Lung (tissue), 12 donors: ENCODE measurements around the gene OR2B6. TPM values are rescaled to one million over a fixed set of nuclear protein-coding genes. Genes with fewer than 3 reads are reported as not detected.

Experiments used
- ATAC-seq: fragments of 200-7000 bp; cut with Tn5 transposase; one replicate; pipeline ENCODE4 v1.9.1; 2020; ENCODE audit warnings: moderate number of reproducible peaks; ENCODE audit not compliant: insufficient read depth, low FRiP score
- DNase-seq, 3 donors: peaks; one replicate each; pipeline ENCODE4 v3.0.0-alpha.2; 2013 to 2017
- H3K27ac ChIP-seq, 2 donors: one replicate each; pipeline ENCODE4 v1.5.1; 2013; ENCODE audit warnings: mild to moderate bottlenecking in 2 of 2, moderate library complexity in 2 of 2, control low read depth in 1 of 2, inconsistent platforms in 1 of 2, low read depth in 1 of 2, low read length in 1 of 2
- H3K27me3 ChIP-seq, 3 donors: one replicate each; pipeline ENCODE4 v1.5.1; 2013; ENCODE audit warnings: low read length in 2 of 3; ENCODE audit not compliant: control insufficient read depth in 3 of 3, insufficient read depth in 3 of 3
- H3K36me3 ChIP-seq, 4 donors: one replicate each; pipeline ENCODE4 v1.5.1; 2013; ENCODE audit warnings: low read length in 4 of 4, mild to moderate bottlenecking in 1 of 4, moderate library complexity in 1 of 4; ENCODE audit not compliant: control insufficient read depth in 4 of 4, insufficient read depth in 4 of 4
- H3K4me1 ChIP-seq, 5 donors: one replicate each; pipeline ENCODE4 v1.5.1; 2013; ENCODE audit warnings: low read length in 5 of 5, mild to moderate bottlenecking in 2 of 5, moderate library complexity in 1 of 5; ENCODE audit not compliant: control insufficient read depth in 5 of 5, insufficient read depth in 5 of 5
- H3K4me3 ChIP-seq: one replicate; pipeline ENCODE4 v1.5.1; 2013; ENCODE audit warnings: mild to moderate bottlenecking, control low read depth, moderate library complexity
- H3K9ac ChIP-seq, 2 donors: one replicate each; pipeline ENCODE4 v1.5.1; 2013; ENCODE audit warnings: low read length in 2 of 2, control low read depth in 1 of 2; ENCODE audit not compliant: insufficient read depth in 1 of 2
- H3K9me3 ChIP-seq, 4 donors: one replicate each; pipeline ENCODE4 v1.5.1; 2013; ENCODE audit warnings: low read length in 3 of 4, mild to moderate bottlenecking in 1 of 4, moderate library complexity in 1 of 4; ENCODE audit not compliant: control insufficient read depth in 4 of 4, insufficient read depth in 3 of 4
- WGBS, 2 donors: extraction: QIAGEN DNeasy Blood & Tissue Kit; methylation state at CpG; one replicate each; pipeline ENCODE4 v1.1.7; 2013; 5-methylcytosine and 5-hydroxymethylcytosine counted together
- polyA plus RNA-seq, 2 donors: library from polyadenylated mRNA; stranded (reverse); fragments of 200-250 nt; gene quantifications; one replicate each; pipeline ENCODE4 v1.2.1, GENCODE V29; 2013
- total RNA-seq, 2 donors: library from RNA; depleted of rRNA in 1 of 2; stranded (reverse); fragments of >200 nt in 1 of 2; gene quantifications; one replicate each; pipeline ENCODE4 v1.2.1, GENCODE V29; 2014 to 2021
- TF ChIP-seq, protein P1 (sequence below): IDR thresholded peaks from 2 replicates; pipeline ENCODE4 v1.5.1; 2012; ENCODE audit warnings: mild to moderate bottlenecking; ENCODE audit errors: control extremely low read depth, extremely low read depth
- donor health status: control.
- donor health status: control.
- donor health status: Bipolar disorder and iron deficiency.
- donor health status: healthy.
- donor health status: DM: yes; HTN: yes; CAD: no.

Gene OR2B6
- total and polyA plus RNA-seq, 4 donors: not detected

- ATAC-seq (no peak), DNase-seq (no peak)
- H3K4me3 ChIP-seq: no peak overlapping the region
- TF ChIP-seq, protein P1, sequence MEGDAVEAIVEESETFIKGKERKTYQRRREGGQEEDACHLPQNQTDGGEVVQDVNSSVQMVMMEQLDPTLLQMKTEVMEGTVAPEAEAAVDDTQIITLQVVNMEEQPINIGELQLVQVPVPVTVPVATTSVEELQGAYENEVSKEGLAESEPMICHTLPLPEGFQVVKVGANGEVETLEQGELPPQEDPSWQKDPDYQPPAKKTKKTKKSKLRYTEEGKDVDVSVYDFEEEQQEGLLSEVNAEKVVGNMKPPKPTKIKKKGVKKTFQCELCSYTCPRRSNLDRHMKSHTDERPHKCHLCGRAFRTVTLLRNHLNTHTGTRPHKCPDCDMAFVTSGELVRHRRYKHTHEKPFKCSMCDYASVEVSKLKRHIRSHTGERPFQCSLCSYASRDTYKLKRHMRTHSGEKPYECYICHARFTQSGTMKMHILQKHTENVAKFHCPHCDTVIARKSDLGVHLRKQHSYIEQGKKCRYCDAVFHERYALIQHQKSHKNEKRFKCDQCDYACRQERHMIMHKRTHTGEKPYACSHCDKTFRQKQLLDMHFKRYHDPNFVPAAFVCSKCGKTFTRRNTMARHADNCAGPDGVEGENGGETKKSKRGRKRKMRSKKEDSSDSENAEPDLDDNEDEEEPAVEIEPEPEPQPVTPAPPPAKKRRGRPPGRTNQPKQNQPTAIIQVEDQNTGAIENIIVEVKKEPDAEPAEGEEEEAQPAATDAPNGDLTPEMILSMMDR: no peak
- H3K4me1 ChIP-seq: no peaks in the 10 kb centered on the region
- H3K36me3 ChIP-seq: no peaks in the 10 kb centered on the region
- no peak overlapping the region for H3K27ac ChIP-seq
- peaks cover 0 to under 1% (median 0%) of the 10 kb centered on the region in 4 donors for H3K9me3 ChIP-seq
- peaks cover 0 to 6% (median 0%) of the 10 kb centered on the region in 3 donors for H3K27me3 ChIP-seq
- WGBS, 2 donors: 86 to 91% methylated on average over 4 of the region's 4 CpGs
- no peak overlapping the region for H3K9ac ChIP-seq
Observed at GRCh38 chr6:27972750-27973149, 15.7 kb downstream of the OR2B6 start.

- 65 to 70% methylated on average over 8 of the region's 8 CpGs for WGBS, 2 donors
- DNase-seq: no peak
- TF ChIP-seq, protein P1: no peak
- ATAC-seq: no peak
- H3K9me3 ChIP-seq: no peaks in the 10 kb centered on the region
- no peaks in the 10 kb centered on the region for H3K36me3 ChIP-seq
- H3K4me3 ChIP-seq: no peak overlapping the region
- H3K4me1 ChIP-seq: no peaks in the 10 kb centered on the region
- no peak overlapping the region for H3K9ac ChIP-seq
- peaks cover 0 to 6% (median 0%) of the 10 kb centered on the region in 3 donors for H3K27me3 ChIP-seq
- H3K27ac ChIP-seq: no peak overlapping the region
Observed at GRCh38 chr6:27977387-27977786, 20.3 kb downstream of the OR2B6 start.

GRCh38 chr6:27978705-27979104, 21.7 kb downstream of the OR2B6 start:
- Histone ChIP-seq H3K36me3 (no peaks in the 10 kb centered on the region), H3K4me3 (no peak overlapping the region), H3K27me3 (peaks cover 0 to 6% (median 0%) of the 10 kb centered on the region in 3 donors), H3K9ac (no peak overlapping the region), H3K4me1 (no peaks in the 10 kb centered on the region), H3K9me3 (no peaks in the 10 kb centered on the region), H3K27ac (no peak overlapping the region)
- no peak for ATAC-seq
- DNase-seq: no peak
- TF ChIP-seq, protein P1: no peak

- H3K4me3 ChIP-seq: no peak overlapping the region
- H3K9me3 ChIP-seq: no peaks in the 10 kb centered on the region
- 36 to 46% methylated on average over 1 of the region's 1 CpG for WGBS, 2 donors
- H3K4me1 ChIP-seq: no peaks in the 10 kb centered on the region
- H3K27ac ChIP-seq: no peak overlapping the region
- no peak overlapping the region for H3K9ac ChIP-seq
- TF ChIP-seq, protein P1: no peak
- peak in 2 of 3 donors; percentile 7 for DNase-seq
- ATAC-seq: no peak
- H3K27me3 ChIP-seq: peaks cover 0 to 4% (median 2%) of the 10 kb centered on the region in 3 donors
- no peaks in the 10 kb centered on the region for H3K36me3 ChIP-seq
Observed at GRCh38 chr6:27980111-27980510, 23.1 kb downstream of the OR2B6 start.
